Measurements from ENCODE around the gene VTA1. TPM values are rescaled to one million over a fixed set of nuclear protein-coding genes. Genes with fewer than 3 reads are reported as not detected.
"Not testable (repeated sequence)": the region's sequence is repeated elsewhere in the genome, so short reads cannot be mapped to it uniquely, and the experiment has no call there.

The VTA1 gene
- total RNA-seq: 33.4 TPM
- long read RNA-seq, full-length matches to known transcripts: 87 of 103 reads
- long read RNA-seq, partial matches to known transcripts: 12 of 103 reads
- long read RNA-seq, other reads (novel, unspliced or antisense): 4 of 103 reads

DNA sequence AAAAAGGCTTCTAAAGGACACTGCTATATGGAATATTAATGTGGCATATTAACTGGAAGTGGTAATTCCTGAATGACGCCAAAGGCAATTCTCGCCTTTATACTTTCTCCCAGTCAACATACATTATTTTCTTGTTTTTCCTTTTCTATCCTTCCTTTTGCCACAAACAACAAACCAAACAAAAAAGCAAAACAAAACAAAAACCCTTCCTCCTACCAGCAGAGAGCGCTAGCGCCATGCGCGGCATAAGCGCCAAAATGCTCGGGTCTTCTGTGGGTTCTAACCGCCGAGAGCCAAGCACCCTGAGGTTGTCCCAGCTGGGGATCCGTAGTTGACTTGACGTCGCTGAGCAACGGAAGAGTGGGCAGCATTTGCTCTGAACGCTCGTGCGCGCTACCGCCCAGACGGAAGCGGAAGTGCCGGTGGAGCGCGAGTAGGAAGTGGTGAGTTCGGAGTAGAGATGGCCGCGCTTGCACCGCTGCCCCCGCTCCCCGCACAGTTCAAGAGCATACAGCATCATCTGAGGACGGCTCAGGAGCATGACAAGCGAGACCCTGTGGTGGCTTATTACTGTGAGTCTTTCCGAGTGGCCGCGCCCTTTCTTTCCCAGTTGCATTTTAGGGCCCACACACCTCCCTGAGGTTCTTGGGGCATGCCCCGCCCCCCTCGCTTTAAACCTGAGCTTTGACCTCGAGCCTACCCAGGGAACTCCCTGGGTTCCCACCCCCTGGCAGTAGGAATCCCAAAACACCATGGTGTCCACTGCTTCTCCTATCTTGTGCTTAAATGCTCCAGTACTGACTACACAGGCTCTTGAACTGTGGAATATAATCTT, at the start of gene VTA1, which contains the start of gene NMBR:
VTA1 (plus strand) TSS at position 436 of the 835 bp plus-strand sequence; CDS start at position 461, 25 bp downstream.
NMBR (minus strand) TSS at position 295 of the 835 bp plus-strand sequence. CDS start 58,464 bp downstream, outside the sequence.
- DNase-seq (ENCODE audit: low spot score): peak; percentile 97

DNA sequence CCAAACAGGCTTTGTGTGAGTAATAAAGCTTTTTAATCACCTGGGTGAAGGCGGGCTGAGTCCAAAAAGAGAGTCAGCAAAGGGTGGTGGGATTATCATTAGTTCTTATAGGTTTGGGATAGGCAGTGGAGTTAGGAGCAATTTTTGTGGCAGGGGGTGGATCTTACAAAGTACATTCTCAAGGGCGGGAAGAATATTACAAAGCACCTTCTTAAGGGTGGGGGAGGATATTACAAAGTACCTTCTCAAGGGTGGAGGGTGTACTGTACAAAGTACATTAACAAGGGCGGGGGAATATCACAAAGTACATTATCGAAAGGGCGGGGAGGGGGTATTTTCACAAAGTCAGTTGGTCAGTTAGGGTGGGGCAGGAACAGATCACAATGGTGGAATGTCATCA, 42.2 kb upstream of the VTA1 start:
- DNase-seq (ENCODE audit: low spot score): not testable (repeated sequence)

GRCh38 chr6:142110820-142111219, 36.2 kb upstream of the VTA1 start:
- not testable (repeated sequence) for DNase-seq (ENCODE audit: low spot score)

DNA sequence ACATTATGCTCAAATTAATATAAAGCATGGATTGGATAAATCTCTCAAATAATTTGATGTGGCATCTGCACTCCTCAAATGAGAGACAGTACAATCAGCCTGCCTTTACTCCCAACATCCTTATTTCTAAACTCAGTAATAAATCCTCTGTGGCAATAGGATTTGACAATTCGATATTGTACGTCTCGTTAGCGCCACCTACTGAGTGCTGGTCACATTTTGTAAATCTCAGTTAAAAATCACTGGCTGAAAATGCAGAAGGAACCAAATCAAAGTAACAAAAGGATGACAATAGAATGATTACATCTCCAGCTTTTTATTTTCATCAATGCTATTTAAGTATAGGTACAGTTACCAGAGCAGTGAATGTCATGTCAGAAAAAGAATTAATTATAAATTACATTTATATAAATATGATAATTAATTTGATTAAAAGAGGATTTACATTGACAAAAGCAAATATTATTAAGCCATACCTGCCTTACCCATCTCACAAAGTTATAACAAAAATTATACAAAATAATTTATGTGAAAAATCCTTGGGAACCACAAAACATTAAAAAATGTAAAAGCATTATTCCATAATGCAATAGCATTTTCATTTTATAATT, 34.5 kb upstream of the VTA1 start:
- no peak for DNase-seq (ENCODE audit: low spot score)

DNA sequence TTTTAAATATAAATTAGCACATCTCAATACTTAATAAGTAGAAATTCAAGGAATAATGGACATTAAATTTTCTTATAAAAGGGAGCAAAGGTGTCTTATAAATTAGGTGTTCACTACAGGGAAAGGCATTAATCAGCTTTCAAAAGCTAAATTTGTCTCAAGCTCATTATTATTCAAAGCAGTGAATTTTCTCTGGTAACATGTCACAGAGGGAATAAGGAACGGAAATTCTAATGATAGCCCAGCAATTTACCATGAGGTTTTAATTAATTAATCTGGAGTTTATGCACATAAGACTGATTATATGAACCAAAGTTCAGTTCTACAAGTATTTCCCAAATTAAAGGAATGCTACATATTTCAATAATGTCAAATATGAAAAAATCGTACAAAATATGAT, 29.7 kb upstream of the VTA1 start:
- DNase-seq (ENCODE audit: low spot score): no peak

- no peak for DNase-seq (ENCODE audit: low spot score)
Measured at GRCh38 chr6:142118328-142118727, 28.7 kb upstream of the VTA1 start.

DNA sequence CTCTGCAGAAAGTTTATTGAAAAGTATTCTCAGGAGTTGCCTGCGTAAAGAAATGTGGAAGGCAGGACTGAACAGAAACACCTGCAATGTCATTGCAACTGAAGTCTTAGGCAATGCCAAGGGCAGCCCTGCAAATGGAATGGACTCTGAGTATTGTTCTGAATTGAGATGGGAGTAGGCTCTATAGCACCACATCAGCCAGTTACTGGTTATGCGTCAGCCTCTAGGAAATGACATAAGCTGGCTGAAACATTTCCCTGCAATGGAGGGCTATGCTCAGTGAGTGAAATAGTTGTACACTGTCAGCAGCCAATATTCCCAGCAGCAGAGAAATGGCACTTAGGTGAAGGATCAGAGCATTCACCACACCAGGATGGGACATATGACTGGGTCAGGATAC, 28.1 kb upstream of the VTA1 start:
- no peak for DNase-seq (ENCODE audit: low spot score)

DNA sequence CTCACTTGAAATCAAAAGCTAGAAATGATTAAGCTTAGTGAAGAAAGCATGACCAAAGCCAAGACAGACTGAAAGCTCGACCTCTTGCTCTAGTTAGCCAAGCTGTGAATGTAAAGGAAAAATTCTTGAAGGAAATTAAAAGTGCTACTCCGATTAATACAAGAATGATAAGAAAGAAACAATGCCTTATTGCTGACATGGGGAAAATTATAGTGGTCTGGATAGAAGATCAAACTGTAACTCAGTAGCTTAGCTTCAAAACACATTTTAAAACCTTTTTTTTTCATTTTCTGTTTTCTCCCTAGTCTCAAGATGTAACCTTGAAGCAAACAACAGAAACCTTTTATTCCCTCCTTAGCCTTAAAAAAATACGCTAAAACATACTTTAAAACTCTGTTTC, 25.7 kb upstream of the VTA1 start:
- DNase-seq (ENCODE audit: low spot score): no peak

- no peak for DNase-seq (ENCODE audit: low spot score)
Measured at GRCh38 chr6:142130814-142131213, 16.2 kb upstream of the VTA1 start.

DNA sequence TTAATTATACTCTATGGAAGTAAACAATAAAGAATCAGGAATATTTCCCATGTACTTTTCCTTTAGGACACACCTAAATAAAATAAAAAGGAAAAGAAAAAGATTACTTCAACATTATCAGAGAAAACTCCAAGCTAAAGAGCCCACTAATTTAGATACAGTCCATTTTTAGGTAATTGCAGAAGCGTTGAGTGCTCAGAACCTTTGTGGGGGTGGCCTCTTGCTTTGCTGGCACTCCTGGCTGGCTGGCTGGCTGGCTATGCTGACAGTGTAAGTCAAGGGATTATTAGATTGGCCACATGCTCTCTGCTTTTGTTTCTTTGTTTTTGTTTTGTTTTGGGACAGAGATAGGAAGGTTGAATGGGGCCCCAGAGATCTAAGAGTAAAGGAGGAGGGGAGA, 14.4 kb upstream of the VTA1 start, which contains the start of gene GJE1:
GJE1 (plus strand) TSS at position 301 of the 400 bp plus-strand sequence. CDS start 234 bp downstream, outside the sequence.
- DNase-seq (ENCODE audit: low spot score): no peak

- DNase-seq (ENCODE audit: low spot score): no peak
Measured at GRCh38 chr6:142138876-142139275, 8.2 kb upstream of the VTA1 start.

DNA sequence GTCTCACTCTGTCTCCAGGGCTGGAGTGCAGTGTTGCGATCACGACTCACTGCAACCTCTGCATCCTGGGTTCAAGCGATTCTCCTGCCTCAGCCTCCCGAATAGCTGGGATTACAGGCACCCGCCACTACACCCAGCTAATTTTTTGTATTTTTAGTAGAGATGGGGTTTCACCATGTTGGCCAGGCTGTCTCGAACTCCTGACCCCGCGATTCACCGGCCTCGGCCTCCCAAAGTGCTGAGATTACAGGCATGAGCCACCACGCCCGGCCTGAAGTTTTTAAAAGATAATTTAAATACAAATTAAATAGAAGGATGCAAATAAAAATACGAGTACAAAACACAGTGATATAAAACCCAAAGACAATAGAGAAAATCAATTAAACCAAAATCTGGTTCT, 5.5 kb upstream of the VTA1 start:
- not testable (repeated sequence) for DNase-seq (ENCODE audit: low spot score)

DNA sequence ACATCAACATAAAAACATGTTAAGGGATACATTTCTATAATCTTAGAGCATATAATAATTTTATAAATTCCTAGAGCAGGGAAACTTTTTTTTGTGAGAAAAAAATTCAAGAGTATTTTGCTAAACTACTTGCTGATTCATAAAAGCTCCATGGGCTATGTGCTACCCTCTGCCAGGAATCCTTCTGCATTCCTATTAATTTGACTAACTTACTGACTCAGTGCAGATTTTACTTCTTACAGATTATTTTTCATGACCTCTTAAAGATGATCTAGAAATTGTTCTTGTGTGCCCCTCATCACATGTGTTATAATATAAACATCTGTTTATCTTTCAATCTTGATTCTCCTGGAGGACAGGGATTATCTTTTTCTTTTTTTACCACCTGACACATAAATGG, 5.7 kb downstream of the VTA1 start:
- no peak for DNase-seq (ENCODE audit: low spot score)

DNA sequence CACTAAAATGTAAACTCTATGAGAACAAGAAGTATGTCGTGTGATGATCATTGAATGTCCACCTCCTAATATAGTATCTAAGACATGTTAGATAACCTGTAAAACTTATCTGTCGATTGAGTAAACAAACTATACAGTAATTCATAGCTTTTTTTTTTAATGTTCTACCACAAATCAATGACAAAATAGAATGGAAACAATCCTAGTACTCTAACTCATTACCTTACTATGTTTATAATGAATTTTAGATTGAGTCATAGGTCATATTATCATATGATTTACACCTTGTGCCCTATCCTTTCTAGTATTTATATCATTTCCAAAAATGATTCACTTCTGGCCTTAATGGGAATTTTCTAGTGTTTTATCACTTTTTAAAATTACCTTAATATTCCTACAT, 6.1 kb downstream of the VTA1 start:
- DNase-seq (ENCODE audit: low spot score): no peak

DNA sequence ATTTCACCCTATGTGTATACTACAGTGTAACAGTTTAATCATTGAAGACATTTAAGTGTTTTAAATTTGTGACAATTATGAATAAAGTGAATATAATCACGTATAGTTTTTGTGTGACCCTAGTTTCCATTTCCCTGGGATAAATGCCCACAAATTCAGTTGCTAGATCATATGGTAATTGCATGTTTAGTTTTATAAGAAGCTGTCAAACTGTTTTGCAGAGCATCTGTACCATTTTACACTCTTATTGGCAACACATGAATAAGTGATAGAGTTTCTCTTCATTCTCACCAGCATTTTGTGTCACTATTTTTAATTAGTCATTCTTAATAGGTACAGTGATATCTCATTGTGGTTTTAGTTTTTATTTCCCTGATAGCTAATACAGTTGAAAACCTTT, 7.3 kb downstream of the VTA1 start:
- no peak for DNase-seq (ENCODE audit: low spot score)

DNA sequence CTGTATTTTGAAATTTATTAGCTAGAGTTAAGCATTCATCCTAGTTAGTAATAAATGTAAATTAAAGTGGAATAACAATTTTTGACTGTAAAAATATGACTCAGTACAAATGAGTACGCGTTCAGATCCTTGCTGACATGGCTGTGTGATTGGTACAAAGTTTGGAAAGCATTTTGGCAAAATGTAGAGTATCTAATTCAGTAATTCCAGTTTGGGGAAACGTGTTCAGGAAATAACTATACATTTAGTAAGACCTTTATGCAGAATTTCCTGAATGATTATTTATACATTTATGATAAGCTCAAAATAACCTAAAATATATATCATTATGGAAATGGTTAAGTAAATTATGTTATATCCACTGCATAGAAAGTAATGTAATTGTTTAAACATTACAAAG, 8.0 kb downstream of the VTA1 start:
- no peak for DNase-seq (ENCODE audit: low spot score)

DNA sequence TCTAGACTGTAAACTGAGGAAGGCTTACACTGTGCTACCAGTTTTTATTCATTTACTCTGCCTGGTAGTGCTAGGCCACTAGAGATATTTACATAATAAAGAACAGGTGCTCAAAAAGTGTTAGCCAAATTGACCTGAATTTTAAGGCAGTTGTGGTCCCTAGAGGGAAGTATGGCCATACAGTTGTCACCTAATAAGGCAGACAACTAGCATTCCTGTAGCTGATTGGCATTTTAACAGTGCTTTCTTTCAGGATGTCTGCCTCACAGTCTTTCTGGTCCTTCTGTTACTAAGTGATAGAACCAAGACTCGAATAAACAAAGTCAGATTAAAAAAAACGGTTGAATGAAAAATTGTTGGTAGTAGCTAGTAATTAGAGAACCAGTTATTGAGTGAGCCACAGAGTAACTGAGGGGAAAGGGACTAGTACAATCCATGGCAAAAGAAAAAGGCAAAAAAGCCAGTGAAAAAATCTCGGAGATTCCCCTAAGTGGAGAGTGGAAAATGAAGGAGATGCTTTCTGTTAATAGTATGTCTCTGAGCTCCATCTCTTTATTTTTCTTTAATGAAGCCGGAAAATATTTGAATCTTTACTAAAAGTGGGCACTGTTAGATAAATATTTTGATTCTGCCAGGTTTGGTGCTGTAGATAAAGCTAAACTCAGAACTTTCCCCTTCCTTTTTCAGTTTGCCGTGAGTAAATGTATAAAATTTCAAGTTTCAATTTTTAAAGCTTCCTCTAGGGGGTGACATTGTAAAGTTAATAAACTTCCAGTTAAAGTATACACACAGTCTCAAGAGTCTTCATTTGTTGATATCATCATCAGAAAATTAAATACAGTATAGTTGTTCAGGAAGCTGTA, 9.1 kb downstream of the VTA1 start:
- DNase-seq (ENCODE audit: low spot score): no peak

GRCh38 chr6:142156758-142157068, 9.7 kb downstream of the VTA1 start:
- not testable (repeated sequence) for DNase-seq (ENCODE audit: low spot score)

GRCh38 chr6:142162780-142163179, 15.7 kb downstream of the VTA1 start:
- DNase-seq (ENCODE audit: low spot score): no peak

DNA sequence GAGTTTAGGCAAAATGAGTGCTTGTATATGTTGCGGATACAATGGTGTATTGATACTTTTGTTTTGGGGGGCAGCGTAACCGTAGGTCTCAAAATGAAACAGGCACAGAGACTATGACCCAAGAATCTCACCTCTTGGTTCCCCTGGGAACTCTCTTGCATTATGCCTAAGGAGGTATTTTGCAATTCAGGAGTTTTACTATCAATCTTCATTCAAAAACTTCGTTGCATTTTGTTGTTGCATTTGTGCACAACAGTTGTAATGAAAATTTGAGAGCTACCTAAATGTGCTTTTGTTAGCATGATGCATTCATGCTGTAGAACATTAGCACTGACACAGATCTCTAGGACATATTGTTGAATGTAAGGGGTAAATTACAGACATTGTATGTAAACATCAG, 18.2 kb downstream of the VTA1 start:
- DNase-seq (ENCODE audit: low spot score): no peak

DNA sequence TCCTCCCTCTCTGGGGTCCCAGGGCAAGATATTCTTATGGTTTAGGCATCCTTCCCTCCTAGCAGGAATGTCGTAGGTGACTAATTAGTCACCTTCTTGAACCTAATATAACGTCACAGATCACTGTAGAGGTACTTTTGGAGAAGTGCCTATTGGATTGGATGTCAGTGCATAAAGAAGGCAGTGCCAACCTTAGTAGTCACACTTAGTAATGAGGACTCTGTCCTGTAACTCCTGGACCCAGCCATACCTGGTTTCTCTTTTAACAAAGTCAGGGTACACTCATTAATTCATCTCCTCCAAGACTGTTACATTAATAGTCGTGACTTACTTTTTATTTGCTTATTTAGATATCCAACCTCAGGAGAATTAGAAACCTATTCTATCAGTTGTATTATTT, 20.0 kb downstream of the VTA1 start:
- no peak for DNase-seq (ENCODE audit: low spot score)

- DNase-seq (ENCODE audit: low spot score): no peak
Measured at GRCh38 chr6:142167486-142167885, 20.4 kb downstream of the VTA1 start.
